Activated naive CD4-positive, alpha-beta T cell treated with Interleukin-2 at 50 U/mL for 16 hours (primary cell): ENCODE results near the gene PLOD2.
"Not testable (repeated sequence)": the region's sequence is repeated elsewhere in the genome, so short reads cannot be mapped to it uniquely, and the experiment has no call there.

ENCODE experiments used
- DNase-seq: peaks from one replicate; pipeline ENCODE4 v3.0.0-alpha.2; 2020

PLOD2 gene

DNA sequence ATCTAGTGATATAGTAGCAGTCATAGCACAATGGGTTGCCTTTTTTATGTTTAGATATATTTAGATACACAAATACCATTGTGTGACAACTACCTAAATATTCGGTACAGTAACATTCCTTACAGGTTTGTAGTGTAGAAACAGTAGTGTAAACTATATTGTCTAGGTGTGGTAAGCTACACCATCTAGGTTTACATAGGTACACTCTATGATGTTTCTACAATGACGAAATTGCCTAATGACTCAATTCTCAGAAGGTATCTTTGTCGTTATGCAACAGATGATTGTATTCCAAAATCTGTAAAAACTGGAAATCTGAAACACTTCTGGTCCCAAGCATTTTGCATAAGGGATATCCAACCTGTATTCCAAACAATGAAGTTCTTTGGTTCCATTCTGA is 24.3 kb downstream of the PLOD2 start:
- DNase-seq = no peak

DNA sequence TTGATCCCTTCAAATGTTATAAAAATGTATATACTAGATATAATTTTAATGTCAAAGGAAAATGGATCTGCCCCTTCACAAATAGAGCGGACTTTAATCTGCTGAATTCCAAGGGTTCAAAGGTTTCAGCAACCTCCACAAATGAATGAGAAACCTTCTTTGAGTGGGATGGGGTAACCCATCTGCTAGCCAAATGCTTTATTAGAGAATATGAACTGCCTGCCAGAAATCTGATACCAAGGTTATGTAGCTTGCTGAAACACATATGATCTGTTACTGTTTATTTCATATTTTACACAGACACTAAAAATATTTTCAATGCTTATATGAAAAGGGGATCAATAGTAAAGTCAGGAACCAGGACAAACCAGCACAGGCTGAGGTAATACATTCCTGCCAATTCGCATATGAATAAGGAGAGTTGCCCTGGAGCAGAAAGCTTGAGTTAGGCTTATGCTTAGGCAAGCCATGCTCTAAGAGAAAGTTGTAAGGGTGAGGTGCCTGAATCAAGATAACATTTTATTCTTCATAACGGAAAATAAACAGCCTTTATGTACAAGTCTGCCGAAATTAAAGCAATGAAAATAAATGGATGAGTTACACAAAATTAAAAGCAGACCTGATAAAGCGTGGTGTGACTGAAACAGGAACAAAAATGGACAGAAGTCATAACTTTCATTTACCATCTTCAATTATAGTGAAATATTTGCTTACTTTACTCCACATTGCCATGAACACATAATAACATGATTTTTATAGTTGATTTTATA is 26.5 kb downstream of the PLOD2 start:
- no peak for DNase-seq

DNA sequence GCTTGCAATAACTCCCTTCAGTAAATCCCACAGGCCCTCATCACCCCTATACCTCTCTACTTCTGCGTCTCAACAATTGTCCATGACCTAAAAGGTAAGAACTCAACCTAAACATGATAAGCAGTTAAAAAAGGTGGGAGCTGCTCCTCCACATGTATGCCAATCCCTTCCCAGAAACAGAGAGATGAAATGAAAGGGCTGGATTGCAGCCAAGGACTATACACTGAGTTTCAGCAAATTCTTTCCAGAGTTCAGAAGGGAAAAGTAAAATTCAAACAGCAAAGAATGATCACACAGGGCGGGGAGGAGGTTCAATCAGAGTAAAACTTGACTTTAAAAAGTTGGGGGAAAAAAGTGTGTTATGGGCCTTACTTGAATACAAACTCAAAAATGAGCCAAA is 27.5 kb downstream of the PLOD2 start:
- DNase-seq = no peak

DNA sequence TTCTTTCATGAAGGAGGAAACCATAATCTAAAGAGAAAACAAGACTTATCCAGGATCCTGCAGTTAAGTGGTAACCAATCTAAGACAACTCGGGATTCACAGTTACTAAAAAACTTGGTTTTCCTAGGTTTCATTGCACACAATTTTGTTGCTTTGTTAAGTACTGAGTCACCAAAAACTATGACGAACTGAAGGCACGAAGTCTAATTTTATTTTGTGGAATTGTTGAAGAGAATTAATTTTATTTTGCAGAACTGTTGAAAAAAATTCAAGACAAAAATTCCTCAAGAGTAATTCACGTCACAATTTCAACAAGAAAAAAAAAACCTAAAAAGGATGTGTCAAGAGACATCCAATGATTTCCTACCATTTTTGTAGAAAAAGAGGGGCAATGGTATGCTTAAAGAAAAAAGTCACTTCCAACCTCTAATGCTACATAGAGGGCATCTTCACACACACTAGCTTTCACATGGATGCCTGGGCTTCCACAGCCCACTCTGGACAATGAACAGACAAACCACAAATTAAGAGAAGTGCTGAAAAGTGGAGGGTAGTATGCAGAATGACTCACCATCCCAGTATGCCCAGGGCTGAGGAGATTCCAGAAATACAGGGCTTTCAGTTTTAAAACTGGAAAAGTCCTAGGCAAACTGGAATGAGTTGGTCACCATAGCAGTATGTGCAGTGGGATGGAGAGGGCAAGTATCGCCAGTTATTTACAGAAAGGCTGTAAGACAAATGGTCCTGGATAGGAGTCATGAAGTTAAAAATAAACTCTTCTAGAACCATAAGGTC is 29.2 kb downstream of the PLOD2 start:
- no peak for DNase-seq

DNA sequence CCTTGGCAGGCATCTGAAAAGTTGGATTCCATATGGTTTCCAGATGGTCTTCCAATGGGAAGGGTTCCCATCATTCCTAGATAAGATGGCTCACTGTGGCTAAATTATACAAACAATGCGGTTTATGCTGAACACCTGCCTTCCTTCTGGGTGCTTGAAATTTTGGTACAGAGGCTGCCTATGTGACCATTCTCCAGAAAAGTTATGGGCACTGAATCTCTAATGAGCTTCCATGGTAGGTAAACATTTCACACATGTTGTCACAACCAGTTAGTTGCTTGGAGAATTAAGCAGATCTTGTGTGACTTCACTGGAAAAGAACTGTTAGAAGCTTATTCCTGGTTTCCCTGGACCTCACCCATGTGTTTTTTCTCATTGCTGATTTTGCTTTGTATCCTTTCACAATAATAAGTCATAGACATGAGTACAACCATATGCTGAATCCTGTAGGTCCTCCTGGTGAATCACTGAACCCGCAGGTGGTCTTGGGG is 30.1 kb downstream of the PLOD2 start:
- no peak for DNase-seq

DNA sequence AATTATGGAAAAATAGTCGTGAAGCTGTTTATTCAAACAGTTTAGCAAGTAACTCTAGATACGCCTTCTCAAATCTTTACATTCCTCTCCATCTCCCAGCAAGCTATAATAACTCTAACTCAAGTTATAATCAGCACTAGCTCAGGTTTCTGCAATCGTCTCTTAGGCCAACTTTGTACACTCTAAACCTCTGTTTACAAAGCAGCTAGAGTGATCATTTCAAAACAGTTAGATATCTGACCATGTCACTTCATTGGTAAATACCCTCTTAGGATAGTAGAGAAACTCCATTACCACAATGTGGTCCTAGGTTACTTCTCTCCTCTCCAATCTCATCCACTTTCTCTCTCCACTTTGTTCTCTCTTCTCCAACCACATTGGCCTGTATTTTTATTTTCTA is 31.2 kb downstream of the PLOD2 start:
- DNase-seq = no peak

DNA sequence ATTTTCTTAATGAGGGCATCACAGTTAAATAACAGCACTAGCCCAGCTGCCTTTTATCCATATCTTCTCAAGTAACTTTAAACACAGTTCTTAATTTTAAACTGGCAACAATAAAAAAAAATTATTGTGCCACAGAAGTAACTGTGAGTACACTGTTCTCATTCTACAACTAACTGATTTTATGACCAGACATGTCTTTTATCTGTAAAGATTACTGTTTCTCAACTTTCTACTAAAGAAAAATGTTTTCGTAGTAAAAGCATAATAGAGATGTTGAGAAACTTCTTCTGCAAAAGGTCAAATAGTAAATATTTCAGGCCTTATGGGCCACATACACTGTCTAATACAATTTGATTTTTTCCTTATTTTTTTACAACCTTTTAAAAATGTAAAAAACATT is 32.0 kb downstream of the PLOD2 start:
- DNase-seq = no peak

DNA sequence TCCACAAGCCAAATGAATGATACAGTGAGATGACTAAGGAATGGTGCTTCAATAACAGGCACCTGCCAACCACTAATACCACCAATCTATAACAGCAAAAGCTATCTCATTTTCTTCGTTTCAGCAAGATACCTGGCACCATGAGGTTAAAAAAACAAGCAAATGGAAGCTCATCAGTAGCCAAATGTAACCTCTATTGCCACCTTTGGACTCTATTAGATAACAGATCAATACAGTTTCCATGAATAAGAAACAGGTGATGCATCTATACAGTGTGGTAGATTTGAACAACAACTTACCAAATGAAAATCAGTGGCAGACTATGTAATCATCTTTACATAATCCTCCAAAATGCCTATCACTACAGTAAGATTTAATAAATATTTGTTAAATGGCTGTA is 32.8 kb downstream of the PLOD2 start:
- no peak for DNase-seq

DNA sequence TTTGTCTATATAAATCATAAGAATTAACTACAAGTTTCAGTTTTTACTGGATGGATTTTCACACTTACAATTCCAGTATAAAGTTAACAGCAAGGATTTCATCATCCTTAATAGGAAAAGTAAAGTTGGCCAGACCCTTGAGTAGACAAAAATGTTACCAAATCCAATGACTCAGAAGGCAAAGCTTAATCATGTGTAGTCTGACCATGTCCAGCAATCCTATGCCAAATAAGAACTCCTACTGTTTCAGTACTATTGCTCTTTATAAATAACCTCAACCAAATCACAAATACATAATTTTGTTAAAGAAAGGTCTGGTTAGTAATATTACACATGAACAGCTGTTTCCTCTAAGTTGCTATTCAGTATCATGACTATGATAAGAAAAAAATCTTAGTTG is 35.0 kb downstream of the PLOD2 start:
- DNase-seq = no peak

DNA sequence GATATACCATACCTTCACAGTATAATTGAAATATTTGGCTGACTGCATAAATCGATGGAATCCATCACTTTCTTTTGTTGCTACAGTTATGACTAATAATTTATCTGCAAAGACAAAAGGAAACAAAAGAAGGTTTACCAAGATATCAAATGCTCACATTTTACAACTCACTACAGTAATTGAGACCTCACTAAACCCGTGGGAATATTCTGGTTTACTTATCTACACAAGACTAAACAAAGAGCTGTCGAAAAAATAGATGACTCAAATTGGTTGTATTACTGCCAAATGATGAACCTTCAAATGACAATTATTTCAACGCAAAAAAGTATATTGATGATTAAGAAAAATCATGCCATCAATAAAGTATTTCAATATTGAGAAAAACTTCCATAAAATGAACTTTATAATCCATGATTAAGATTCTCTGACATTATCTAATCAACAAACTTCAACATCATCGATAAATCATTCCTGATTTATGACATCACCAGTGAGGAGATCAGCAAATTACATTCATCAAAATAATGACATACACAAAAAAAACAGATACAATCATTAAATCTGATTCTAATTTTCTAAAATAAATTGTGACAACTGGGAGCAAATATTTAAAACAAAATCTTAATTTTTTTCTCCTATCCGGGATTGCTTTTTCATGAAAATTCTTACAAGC is 36.7 kb downstream of the PLOD2 start:
- DNase-seq = no peak

DNA sequence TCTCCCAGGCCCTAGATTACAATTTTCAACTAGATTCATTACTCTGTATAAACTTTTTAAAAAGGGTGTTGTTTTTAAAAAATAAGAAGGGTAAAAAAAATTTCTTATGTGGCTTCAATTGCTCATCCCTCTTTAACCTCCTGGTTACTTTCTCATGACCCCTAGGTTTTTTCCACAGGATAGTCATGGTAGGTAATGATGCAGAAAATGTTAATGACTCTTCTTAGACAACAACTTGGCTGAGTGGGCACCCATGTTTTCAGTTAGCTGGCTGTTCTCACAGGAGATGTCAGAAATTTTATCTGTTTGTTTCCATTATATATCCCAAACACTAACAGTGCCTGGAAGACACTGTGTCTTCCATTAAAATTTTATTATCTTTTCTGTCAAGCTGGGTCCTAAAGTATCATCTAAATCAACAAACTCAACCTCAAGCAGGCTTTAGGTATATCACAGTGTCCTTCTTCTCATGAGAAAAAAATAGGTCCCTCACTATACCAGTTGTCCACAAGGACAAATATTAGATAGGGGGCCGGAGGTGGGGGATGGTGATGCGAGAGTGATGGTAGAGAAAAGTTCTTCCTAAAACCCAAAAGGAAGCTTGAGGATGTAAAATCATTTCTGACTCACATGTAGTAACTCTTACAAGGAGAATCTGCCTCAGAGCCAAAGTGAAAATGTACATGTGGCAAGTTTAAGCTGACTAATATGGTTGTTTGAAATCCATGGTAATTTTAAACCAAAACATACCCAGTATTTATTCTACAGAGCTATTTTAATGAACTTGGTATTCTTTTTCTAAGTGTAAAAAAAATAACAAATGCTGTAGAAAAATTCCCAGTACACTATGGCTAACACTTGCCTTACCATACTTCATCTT is 43.3 kb downstream of the PLOD2 start:
- no peak for DNase-seq

DNA sequence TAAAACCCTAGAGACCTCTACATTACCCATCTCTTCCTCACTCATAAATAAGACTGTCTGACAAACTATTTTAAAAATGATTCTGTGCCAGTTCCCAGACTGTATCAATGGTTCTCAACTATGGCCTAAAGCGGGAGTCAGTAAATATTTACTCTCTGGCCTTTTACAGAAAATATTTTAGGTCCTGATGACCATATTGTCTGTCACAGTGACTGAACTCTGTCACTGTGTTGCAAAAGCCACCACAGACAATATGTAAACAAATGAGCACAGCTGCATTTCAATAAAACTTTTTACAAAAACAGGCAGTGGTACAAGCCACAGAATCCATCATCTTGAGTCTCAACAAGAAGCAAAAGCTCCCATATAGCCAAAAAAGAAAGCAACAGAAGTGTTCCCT is 45.4 kb downstream of the PLOD2 start:
- no peak for DNase-seq

DNA sequence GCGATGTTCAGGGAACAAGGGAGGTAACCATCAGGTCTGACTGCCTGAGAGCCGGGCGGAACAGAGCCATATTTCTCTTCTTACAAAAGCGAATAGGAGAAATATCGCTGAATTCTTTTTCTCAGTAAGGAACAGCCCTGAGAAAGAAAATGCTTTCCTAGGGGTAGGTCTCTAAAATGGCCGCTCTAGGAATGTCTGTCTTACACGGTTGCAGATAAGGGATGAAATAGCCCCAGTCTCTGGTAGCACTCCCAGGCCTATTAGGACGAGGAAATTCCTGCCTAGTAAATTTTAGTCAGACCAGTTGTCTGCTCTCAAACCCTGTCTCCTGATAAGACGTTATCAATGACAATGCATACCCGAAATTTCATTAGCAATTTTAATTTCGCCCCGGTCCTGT is 47.2 kb downstream of the PLOD2 start:
- not testable (repeated sequence) for DNase-seq

DNA sequence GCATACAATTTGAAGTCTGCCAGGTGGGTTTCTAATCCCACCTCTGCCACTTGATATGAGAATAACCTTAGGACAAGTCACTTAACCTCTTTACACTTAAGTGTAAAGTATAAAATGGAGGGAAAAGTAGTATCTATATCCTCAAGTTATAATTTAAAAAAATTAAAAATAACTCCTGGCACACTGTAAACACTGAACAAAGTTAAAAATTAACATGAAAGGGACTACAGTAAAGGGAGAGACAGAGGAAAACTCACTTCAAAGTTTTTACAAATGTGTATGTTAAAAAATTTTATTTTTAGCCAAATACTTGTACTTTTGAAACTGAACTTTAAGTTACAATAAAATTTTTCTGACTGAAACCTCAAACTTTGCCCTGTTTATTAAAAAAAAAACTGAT is 49.6 kb downstream of the PLOD2 start:
- DNase-seq = no peak

DNA sequence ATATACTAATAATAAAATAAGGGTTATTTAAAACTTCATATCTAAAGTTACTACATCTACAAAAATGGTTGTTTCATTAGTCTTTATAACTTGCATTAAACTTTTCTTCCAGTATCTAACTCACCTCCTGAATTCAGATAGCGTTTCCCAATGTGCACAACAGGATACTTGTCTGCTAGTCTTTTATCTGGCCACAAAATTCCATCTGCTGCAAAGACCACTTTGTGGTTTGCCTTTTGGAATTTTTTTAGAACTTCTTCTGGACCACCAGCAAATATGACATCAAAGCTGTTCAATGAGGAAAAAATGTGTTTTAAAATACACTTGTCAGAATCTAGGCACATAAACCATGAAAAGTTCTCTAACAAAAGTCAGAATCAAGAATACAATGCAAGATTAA is 50.8 kb downstream of the PLOD2 start:
- DNase-seq = no peak

DNA sequence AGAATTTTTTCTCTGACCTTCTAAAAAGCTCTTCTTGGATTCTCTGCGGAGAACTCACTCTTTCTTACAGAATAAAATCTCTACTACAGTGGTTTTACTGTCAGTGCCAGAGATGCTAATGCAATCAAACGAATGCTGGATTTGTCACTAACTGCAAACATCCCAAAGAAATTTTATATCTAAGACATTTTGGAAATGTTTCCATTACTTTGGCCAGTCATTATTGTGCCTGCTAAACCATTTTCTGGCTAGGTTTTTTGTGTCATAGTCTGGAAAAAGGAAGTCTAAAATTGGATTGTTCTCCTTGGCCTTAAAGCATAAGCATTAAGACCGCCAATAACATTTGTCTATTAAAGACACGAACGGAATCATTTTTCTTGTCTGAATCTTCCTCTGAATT is 54.0 kb downstream of the PLOD2 start:
- no peak for DNase-seq

DNA sequence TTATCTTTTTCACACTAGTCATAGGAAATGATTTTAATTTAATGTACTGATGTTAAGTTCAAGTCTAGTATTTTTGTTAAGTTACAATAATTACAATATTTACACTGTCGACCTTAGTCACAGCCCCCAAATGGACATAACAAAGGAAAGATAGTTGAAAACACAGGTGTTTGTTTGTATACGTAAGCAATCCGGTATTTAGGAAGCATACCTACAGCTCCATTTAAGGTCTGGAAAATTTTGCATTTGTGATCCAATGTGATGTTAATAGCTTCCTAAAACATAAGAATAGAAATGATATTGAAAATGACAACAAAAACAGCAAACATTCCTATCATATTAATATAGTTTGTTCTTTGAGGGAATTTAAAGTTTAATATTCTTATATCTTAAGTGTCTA is 56.9 kb downstream of the PLOD2 start:
- DNase-seq = no peak

DNA sequence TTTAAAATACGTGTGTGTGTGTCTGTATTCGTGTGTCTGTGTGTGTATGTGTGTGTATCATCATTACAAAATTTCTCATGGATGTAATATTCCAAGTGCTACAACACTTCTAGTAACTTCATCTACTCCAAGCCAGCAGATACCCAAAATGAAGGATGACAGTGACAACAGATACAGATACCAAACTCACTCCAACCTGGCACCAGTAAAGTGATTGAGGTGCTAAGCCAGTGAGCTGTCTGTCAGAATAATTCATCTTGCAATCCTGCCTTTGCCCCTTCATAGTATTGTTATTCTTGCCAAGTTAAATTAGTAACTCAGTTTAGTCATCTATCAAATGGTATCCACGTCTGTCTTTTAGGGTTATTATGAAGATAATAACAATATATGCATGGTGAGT is 58.1 kb downstream of the PLOD2 start:
- no peak for DNase-seq

DNA sequence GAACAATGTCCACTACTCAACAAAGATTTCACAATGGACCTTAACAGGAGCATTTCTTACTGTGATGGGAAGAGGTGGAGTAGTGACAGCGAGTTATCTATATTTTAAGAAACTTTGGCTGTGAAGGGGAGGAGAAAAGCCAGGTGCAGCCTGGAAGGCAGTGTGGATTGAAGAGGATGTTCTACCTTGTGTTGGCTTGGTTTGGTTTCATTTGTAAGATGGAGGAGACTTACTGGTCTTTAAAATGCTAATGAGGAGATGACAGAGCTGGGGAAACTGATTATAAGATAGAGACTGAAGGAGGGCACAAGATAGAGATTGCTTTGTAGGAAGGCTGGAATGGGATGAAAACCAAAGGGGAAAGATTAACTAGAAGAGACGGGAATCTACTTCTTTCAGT is 59.4 kb downstream of the PLOD2 start:
- DNase-seq = no peak

DNA sequence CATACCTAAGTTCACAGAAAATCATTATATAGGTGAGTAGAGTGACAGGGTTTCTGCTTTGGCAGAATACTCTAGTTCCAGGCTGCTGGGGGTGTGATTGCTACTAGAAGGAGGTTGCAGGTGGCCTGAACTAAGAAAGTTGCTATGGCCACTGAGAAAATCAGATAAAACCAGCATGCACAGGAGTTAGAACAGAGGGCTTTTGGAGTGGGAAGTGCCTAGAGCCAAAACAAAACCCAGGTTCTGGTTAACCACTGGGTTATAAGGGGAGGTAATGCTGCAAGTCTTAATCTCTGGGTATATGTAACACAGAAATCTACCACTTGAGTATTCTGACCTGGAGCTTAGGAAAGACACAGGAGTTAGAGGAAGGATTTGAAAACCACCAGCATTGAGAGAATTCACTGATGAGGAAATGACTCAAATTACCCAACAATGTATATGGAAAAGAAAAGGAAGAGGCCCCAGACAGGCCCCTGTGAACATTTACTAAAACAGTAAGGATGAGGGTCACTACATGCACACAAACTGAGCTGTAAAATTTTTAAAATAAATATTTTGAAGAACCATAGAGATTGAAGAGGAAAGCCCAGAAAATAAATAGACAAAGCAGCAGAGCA is 60.0 kb downstream of the PLOD2 start:
- no peak for DNase-seq

DNA sequence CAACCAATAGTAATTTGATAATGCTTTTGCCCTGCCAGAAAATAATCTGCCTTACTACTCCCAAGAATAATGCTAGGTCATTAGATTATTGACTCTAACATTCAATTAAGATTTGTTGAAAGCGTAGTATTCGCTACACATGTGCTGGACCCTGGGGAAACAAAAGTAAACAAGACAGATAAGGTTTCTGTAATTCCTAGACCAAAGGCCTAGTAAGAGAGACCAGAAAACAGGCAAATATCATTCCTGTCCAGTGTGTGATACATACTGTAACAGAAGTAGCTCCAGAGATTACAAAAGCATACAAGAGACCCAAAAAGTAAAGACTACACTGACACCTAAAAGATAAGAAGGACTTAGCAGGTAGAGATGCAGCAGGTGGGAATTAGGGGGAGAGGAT is 60.8 kb downstream of the PLOD2 start:
- no peak for DNase-seq

DNA sequence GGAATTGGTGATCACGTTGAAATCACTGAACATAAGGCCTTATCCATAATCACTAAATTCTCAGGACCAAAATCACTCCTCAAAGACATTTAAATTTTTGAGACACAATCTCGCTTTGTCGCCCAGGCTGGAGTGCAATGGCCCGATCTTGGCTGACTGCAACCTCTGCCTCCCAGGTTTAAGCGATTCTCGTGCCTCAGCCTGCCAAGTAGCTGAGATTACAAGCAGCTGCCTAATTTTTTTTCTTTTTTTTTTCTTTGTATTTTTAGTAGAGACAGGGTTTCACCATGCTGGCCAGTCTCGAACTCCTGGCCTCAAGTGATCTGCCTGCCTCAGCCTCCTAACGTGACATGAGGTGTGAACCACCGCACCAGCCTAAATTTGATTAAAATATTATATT is 61.7 kb downstream of the PLOD2 start:
- DNase-seq = no peak
